NCI-H748 (cell line): ENCODE measurements around the gene HSPA14.
A peak's percentile ranks its signal among the peaks of the same experiment; 100 is the strongest.
"Not testable (repeated sequence)": the region's sequence is repeated elsewhere in the genome, so short reads cannot be mapped to it uniquely, and the experiment has no call there.

ENCODE experiments used
- DNase-seq: peaks from one replicate; lab custom pipeline; 2025; ENCODE audit not compliant: unreplicated experiment; lab: John Stamatoyannopoulos, UW

HSPA14 gene

DNA sequence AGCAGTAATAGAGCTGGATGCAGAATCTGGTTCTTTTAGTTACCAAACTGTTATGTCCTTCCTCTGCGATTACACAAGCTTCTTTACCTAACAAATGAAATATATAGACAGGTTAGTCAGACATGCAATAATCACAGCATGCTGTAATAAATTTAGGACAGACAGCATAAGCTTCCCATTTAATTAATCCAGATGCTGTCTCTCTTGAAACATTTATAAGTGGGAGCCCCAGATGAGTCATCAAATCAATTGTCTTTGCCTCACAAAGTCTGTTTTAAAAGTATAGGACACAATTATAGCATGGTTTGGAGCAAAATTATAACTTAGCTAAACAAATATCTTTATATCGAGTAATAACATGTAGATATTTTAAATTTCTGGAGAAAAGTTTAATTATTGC is 1.9 kb upstream of the HSPA14 start:
- DNase-seq = no peak

DNA sequence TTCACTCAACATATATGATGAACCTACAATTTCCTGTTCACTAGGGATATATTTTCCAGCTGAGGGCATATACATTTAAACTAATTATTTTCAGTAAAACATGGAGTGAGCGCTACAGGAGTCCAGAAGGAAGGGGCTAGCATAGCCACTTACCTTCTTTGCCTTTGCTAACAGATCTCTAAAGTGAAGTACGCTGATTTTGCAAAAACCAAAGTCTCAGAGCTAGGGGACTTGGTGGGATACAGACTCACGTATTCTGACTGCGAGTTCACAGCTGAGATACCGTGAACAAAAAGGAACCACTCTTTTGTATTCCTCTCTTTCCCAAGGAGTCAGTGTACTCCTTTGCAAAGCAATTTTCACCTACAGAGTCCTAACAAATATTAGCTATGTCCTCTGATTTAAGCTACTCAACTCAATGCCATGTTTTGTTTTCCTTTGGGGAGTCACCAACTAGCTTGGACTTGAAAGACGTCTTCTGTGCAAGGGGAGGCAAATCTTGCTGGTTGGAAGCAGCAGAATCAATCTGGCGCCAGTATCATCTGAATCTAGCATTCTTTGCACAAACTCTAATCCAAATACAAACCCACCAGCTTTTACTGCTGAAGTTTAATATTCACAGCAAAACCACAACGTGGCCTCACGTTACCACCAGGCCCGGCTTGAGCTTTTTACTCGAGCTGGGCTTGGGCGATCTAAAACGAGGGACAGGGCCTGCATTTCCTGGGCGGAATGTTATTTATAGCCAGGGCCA is 926 bp upstream of the HSPA14 start:
- peak; percentile 8 for DNase-seq

DNA sequence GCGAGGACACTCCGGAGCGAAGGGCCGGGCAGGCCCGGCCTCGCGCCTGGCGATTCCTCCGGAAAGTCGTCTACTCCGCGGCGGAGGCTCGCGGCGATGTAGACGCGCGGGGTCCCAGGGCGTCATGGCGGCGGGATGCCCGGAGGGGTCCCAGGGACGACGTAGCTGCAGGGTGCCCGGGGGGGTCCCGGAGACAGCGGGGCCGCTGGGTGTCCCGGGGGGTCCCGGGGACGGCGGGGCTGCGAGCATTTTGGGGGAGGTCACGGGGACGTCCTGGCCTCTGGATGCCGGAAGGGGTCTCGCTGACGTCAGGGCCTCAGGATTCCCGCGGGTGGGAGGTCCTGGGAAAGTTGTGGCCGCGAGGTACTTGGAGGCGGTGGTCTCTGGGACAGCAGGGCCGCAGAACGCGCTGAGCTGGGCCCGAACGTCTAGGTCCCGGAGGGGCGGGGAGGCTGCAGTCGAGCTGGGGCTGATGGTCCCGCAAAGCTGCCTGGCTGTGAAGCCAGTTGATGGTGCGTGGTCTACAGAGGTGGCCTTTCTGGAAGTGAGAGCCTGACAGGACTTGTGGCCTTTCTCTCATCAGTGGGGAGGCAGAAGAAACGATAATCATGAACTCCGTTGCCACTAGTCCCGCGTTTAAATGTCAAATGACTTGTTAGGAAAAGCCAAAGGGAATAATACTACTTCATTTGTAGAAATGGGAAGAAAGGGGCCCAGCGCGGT is 637 bp downstream of the HSPA14 start:
- DNase-seq = peak; percentile 18

DNA sequence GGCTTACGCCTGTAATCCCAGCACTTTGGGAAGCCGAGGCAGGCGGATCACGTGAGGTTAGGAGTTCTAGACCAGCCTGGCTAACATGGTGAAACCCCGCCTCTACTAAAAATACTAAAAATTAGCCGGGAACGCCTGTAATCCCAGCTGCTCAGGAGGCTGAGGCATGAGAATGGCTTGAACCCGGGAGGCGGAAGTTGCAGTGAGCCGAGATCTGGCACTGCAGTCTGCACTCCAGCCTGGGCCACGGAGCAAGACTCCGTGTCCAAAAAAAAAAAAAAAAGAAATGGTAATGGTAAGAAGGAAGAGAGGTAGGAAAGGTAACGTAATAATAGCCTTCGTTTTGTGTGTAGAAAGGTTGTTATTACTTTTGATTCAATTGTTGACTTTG is 1.2 kb downstream of the HSPA14 start:
- no peak for DNase-seq

DNA sequence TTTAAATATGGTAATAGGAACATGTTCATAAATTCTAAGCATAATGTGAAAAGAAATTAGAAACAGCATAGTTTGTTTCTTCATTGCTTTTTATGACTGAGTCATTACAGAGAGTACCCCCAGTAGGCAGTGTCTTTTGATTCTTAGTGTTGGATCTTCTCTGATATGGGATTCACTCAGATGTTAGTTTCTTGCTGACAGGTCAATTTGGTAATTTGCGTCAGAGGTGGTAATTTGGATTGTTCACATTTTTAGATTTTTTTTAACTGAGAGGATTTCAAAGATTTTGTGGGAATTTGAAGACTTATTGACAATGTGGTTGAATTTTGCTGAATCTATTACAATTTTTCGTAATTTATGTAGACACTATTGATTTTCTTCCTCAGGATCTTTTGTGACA is 2.1 kb downstream of the HSPA14 start:
- DNase-seq = no peak

DNA sequence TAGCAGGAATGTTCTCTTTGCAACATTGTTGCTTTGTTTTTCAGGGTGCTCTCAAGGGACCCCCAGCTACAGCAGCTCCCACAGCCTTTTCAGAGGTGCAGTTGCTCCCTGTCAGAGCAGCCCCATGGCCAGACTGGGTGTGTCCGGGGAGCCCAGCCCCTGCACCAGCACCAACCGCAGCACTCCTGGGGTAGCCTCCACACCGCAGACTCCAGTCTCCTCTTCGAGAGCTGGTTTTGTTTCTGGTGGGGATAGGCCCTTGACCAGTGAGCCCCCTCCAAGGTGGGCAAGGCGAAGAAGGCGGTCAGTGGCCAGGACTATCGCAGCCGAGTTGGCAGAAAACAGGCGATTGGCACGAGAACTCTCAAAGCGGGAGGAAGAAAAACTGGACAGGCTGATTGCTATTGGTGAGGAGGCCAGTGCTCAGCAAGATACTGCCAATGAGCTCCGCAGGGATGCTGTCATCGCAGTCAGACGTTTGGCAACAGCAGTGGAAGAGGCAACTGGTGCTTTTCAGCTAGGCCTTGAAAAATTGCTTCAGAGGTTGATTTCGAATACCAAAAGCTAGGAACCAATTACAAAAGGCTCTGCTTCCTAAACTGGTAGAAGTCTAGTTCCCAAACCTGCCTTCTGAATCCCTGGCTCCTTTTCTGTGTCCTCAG is 5.4 kb downstream of the HSPA14 start:
- no peak for DNase-seq

DNA sequence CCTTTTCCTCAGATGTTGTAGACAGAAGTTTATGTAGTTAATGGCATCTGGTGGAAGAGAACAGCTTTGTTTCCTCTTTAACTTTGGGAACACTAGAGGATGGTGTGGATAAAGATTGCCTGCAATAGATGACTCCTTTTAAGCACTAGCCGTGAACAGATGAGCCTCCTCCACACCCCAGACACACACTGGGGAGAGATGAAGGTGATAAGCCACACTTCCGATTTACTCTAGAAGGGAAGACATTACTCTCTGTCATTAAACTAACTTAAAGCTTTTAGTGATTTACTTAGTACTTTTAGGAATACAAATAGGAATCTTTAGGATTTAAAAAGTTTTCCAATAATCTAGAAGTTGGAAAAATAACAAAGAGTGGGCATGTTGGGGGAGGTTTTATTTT is 6.8 kb downstream of the HSPA14 start:
- DNase-seq = no peak

DNA sequence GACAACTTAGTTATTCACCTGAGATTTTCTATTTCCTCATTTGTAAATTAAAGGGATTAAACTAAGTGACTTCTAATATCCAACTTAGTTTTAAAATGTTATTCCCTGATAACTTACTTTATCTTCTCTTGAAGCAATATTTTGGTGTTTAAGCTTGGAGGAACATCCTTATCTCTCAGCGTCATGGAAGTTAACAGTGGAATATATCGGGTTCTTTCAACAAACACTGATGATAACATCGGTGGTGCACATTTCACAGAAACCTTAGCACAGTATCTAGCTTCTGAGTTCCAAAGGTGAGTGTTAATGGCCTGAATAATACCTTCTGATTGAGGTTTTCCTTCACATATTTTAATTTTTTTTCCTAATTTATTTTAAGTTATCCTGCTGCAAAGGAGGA is 14.1 kb downstream of the HSPA14 start:
- DNase-seq = no peak

DNA sequence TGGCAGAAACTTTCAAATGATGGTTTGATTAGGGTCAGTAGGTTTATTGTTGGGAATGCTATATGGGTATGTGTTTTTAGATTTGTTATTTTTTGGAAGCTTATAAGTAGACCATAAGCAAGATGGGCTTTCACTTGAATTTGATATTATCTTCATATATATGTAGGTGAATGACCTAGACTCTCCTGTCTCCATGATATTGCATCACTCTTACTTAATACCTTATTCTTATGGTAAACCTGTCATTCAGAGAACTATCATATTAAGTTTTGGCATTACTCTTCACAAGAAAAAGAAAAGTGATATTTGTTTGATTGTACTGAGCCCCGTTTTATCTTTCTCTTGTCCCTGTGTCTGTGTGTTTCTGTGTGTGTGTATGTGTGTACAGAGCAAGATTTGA is 17.3 kb downstream of the HSPA14 start:
- DNase-seq = no peak

DNA sequence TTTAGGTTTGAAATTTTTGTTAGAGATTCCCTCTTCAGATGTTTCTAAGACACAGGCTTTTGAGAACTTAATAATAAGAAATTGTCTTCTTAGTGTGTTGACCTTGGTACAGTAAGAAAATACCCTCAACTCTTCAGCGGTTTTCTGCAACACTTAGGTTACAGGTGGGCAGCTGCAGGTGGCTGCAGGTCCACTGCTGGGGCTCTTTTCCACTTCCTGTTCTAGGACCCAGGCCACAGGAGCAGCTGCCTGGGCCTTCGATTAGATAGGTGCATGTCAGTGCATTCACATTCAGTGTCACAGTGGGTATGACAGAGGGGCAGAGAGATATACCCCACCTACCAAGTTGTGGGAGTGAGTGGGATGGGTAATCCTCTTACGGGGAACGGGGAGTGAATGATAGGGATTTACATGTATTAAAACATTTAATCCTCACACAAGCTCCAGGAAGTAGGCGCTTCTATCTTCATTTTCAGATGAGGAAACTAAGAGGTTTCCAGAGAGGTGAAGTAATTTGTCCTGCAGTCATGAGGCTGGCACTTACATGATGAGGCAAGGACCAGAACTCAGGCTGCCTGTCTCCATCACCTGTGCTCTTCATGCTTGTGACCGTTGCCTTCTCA is 20.3 kb downstream of the HSPA14 start:
- no peak for DNase-seq

DNA sequence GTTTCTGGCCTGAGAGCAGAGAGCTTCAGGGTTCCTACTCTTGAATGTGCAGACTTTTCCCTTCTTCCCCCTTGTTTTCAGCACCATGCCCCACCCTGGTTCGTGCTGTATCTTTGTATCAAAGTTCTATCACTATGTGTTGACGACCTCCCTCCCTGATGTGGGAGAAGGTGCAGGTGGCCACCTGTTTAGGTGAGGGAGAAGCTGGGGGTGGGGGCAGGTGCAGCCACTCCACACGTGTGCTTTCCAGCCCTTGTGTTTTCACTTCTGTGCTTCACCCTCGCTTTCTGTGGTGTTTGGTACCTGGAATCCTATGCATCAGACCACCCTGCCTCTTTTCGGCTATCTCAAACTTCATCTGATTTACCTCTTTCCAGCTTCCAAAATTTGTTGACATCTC is 20.9 kb downstream of the HSPA14 start:
- no peak for DNase-seq

DNA sequence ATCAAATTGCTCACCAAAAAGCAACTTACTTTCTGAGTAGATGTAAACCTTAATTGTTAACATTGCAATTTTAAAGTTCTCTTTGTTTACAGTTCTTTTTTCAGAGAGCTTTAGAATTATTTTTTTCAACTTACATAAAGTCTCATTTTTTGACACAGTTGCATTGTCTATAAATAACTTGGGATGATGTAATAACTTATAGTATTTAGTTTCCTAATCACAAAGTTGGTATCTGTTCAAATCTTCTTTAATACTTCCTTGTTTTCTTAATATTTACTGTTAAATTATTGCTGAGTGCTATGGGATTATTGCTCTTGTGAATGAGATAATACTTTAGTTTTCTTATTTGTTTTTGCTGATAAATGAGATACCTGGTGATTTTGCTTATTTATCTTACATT is 21.7 kb downstream of the HSPA14 start:
- DNase-seq = no peak

DNA sequence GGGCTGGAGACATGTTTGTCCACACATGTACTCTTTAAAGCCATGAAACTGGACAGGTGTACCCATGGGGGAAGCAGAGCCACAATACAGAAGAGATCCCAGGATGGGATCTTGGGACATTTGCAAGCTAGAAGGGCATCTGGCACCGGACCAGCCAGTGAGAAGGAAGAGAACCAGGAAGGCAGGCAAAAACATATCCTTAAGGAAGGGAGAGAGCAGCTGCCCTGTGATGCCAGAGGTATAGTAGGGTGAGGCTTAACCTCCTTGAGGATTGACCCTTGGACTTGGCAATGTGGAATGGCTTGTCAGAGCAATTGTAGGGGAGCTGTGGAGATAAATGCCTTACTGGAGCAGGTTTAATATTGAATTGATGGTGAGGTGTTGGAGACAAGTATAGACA is 22.7 kb downstream of the HSPA14 start:
- no peak for DNase-seq

DNA sequence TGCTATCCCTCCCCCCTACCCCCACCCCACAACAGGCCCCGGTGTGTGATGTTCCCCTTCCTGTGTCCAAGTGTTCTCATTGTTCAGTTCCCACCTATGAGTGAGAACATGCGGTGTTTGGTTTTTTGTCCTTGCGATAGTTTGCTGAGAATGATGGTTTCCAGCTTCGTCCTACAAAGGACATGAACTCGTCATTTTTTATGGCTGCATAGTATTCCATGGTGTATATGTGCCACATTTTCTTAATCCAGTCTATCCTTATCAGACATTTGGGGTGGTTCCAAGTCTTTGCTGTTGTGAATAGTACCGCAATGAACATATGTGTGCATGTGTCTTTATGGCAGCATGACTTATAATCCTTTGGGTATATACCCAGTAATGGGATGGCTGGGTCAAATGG is 26.4 kb downstream of the HSPA14 start:
- DNase-seq = not testable (repeated sequence)

DNA sequence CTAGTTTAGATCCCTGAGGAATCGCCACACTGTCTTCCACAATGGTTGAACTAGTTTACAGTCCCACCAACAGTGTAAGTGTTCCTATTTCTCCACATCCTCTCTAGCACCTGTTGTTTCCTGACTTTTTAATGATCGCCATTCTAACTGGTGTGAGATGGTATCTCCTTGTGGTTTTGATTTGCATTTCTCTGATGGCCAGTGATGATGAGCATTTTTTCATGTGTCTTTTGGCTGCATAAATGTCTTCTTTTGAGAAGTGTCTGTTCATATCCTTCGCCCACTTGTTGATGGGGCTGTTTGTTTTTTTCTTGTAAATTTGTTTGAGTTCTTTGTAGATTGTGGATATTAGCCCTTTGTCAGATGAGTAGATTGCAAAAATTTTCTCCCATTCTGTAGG is 26.8 kb downstream of the HSPA14 start:
- DNase-seq = not testable (repeated sequence)

DNA sequence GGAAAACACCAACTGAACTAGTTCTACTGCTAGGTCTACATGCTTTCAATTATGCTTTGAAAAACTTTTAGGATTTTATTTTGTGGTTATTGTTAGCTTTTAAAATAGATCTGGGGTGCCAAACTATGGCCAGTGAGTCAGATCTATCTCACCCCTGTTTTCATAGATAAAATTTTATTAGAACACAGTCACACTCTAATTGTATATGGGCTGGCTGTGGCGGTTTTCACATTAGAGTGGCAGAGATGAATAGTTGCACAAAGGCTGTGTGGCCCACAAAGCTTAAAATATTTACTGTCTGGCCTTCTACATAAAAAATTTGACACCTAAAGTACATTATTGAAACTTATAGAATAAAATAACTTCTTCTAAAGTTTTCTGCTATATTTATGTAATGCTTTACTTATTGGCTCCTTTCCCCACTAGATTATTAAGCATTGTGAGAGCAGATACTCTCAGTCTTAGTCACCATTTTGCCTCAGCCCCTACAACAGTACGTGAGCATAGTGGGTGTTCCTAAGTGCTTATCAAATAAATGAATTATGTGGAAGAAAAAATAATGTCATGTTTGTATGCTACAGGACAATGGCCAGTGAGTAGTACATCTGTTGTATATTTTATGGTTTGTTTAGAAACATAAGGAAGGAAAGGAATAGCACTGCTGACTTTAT is 35.1 kb downstream of the HSPA14 start:
- DNase-seq = no peak

DNA sequence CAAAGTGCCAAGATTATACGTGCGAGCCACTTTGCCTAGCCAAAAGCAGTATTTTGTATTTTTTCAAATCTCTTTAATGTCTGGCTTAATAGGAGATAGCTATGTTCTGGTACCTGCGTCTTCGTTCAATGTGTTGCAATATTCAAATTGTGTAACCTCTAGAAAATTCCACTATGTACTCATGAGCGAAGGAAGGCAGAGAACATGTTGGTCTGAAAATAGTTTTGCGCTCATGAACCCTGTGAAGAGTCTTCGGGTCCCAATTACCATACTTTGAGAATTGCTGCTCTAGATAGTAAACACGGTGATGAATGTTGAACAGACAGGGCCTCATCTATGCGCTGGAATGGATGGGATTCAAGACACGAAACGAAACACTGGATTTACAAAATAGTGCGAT is 37.8 kb downstream of the HSPA14 start:
- DNase-seq = no peak

DNA sequence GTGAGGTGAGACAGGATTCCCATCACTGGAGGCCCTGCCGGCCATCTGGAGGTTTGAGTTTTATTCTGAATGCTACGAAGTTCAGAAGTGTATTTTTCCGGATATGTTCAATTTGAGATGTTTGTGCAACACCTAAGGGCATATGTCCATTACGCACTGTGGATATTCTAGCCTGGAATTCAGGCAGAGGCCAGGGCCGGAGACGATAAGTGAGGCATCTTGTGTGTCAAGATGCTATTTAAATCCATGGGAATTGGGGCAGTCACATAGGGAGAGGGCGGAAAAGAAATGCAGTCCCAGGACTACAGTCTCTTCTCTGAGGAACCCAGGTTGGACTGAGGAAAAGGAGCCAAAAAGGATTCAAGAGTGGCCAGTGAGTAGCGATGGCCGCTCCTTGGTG is 38.7 kb downstream of the HSPA14 start:
- no peak for DNase-seq

DNA sequence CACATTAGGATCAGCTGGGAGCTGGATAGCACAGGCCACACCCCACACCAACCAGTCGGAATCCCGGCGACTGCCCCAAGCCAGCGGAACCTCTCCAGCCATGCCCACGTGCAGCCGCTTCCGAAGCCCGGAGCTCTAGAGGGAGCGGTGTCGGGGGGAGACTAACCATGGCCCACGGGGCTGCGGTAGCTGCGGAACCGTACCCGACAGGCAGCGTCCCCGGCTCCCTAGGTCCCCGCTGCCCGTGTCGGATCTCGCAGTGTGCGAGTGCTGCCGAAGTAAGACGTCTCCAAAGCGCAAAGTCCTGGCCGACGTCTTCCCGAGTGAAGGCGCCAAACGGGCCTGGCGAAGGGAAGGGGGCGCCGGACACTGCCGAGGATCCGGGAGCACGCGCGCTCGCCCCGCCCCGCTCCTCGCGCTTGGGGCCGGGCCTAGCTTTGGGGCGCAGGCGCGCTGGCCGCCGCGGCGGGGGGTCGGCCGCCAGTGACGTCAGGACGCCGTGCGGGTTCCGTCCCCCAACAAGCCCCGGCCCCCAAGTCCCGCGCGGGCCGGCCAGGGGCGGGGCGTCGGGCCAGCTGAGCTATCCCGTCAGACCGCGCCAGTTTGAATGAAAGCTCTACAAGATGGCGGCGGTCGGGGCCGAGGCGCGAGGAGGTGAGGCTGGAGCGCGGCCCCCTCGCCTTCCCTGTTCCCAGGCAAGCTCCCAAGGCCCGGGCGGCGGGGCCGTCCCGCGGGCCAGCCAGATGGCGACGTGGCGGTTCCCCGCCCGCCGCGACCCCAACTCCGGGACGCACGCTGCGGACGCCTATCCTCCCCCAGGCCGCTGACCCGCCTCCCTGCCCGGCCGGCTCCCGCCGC is 40.4 kb downstream of the HSPA14 start, which contains the start of gene SUV39H2:
SUV39H2 (plus strand) TSS at position 601 of the 858 bp plus-strand sequence; CDS start at position 624, 23 bp downstream.
- DNase-seq = peak; percentile 93
